NCI-H1436 treated with DMSO at 0.1 percent for 48 hours (cell line): Measurements from ENCODE around the gene RANBP1.

Source experiments
- DNase-seq: peaks from one replicate; lab custom pipeline; 2025; lab: John Stamatoyannopoulos, UW

The RANBP1 gene

GRCh38 chr22:20089226-20089976, 26.5 kb upstream of the RANBP1 start:
- DNase-seq: no peak

GRCh38 chr22:20089977-20090729, 25.8 kb upstream of the RANBP1 start:
- no peak for DNase-seq

DNA sequence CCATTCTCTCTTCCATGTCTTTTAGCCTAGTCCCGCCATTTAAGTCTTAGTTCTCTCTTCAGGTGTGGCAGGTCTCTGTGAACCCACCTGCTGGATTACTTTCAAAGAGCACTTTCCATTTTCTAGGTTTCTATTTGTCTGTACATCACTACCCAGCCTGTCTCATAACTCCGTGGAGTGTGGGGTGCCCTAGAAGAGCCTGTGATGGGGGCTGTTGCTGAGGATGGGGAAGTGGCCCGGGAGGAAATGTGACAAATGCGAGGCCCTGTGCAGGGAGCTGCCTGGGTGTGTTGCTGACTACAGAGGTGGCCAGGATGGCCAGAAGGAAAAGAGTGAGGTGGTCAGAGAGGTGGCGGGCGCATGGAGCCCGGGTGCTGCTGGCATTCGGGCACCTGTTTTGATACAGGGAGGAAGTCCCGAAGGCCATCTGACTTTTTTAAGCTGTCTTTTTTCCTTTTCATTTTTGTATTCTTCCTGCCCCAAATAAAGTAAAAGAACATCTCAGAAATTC, 25.1 kb upstream of the RANBP1 start:
- DNase-seq: no peak

DNA sequence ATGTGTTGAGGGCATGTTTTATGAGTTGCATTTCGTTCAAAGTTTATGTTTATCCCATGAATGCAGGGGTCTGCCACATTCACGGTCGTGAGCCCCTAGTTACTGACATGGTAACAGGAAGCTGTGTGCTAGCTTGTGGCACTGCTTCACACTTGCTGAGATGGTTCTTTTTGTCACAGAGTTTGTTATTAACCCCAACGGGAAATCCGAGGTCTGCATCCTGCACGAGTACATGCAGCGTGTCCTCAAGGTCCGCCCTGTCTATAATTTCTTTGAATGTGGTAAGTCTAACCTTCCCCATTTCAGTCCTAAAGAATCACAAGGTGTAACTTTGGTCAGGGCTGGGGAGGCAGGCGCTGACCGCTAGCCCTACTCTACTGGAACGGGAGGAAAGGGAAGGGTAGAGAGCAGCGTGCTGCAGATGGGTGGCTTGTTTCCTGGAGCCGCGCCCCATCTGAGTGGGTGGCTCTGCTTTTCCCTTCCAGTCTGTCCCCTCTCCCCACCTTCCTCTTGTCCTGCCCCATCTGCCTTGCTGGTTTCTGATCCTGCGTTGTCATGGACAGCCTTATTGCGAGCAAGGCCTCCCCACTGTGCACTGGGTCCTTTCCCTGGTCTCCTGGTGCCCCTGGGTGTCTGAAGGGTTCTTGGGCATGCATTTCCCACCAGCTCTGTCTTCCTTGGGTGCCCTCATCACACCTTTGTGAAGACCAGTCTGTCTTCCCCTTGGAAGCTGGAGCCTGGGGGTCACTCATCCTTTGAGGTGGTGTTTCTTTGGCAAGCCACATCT, 24.0 kb upstream of the RANBP1 start:
- no peak for DNase-seq

DNA sequence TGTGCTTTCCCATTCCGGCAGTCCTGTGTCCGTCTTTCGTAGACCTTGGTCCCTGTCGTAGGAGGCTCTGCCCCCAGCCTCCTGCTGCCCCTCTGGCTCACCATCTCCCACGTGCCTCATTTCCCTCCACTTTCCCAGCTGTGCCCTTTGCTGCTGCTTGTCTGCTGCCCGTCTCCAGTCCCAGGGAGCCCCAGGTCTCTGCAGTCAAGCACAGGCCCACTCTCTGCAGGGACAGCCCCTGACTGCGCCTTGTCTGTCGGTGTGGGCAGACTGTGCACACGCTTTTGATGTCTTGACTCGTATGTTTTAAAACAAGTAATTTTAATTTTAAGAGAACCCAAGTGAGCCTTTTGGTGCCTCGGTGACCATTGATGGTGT, 23.4 kb upstream of the RANBP1 start:
- DNase-seq: no peak

DNA sequence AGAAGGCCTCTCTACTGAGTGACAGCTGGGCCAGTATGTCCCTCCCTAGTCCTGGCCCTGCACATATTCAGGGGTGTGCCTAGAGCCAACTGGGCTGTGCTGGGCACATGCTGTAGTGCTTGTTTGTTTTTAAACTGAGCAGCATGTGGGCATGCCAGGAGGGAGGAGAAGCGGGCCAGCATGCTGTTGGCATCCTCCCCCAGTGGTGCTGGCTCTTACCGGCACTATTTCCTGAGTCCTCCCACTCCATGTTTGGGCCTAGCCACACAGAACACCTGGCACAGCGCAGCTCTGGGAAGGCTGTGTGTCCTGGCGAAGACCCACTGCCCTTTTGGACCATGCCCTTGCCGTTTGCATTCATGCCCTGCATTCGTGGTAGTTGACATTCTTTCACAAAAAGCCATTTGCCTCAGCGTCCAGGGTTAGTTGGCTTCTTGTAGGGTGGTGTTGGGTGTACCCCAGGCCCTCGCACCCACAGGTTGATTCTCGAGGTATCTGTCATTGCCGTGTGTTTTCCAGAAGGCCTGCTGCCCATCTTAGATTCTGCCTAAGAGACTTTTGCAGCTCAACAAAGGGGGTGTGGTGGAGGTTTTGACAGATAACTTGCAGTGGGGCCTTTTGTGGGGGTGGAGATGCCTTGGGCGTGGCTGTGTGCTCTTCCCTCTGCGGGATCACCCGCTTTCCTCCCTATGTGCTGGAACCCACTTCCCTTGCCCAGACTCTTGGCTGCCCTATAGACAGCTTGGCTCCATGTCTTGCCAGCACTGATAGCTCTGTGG, 22.3 kb upstream of the RANBP1 start:
- DNase-seq: no peak

DNA sequence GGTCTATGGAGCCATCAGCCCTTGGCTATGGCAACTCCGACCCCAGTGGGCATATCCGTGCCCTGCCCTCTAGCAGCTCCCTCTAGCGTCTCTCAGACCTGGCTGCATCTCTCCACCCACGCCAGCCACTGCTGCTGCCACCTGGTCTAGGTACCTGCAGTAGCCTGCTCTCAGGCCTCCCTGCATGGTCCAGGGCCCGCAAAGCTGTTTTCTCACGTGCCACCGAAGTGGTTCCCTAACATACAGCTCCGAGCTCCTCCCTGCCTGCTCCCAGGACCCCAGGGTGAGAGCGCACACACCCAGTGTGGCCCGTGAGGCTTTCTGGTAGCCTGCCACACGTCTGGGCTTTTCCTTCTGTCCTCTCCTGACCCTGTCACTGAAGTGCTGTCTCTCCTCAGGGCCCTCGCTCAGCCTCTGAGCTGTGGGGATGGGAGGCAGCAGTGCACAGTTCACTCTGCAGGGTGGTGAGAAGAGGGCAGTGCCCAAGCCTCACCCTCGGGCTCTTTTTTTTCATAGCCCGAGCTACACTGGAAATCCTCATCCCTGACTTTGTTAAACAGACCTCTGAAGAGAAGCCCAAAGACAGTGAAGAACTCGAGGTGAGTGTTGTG, 21.6 kb upstream of the RANBP1 start:
- DNase-seq: no peak

GRCh38 chr22:20095521-20095920, 20.4 kb upstream of the RANBP1 start:
- no peak for DNase-seq

GRCh38 chr22:20096574-20097420, 19.1 kb upstream of the RANBP1 start:
- no peak for DNase-seq

GRCh38 chr22:20099099-20099711, 16.7 kb upstream of the RANBP1 start:
- DNase-seq: no peak

DNA sequence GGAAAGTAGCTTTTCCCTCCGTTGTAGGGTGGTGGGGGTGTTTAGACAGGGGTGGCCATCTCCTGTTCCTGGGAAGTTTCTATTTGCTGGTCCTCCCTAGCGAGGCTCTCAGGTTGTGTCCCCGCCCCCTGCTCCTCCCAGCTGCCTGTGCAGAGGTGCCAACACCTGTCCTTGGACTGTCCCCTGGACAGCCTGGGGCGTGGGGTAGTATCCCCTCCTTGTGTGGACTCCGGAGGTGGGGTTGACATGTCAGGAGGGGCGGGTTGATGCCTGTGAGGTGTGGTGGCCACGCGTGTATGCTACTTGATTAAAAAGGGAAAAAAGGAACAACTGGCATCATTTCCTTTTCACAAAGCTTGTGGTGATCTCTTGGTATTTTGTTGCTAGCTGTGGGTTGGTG, 14.3 kb upstream of the RANBP1 start:
- DNase-seq: no peak

- no peak for DNase-seq
Measured at GRCh38 chr22:20102203-20102780, 13.6 kb upstream of the RANBP1 start.

- DNase-seq: no peak
Measured at GRCh38 chr22:20105456-20106204, 10.3 kb upstream of the RANBP1 start.

DNA sequence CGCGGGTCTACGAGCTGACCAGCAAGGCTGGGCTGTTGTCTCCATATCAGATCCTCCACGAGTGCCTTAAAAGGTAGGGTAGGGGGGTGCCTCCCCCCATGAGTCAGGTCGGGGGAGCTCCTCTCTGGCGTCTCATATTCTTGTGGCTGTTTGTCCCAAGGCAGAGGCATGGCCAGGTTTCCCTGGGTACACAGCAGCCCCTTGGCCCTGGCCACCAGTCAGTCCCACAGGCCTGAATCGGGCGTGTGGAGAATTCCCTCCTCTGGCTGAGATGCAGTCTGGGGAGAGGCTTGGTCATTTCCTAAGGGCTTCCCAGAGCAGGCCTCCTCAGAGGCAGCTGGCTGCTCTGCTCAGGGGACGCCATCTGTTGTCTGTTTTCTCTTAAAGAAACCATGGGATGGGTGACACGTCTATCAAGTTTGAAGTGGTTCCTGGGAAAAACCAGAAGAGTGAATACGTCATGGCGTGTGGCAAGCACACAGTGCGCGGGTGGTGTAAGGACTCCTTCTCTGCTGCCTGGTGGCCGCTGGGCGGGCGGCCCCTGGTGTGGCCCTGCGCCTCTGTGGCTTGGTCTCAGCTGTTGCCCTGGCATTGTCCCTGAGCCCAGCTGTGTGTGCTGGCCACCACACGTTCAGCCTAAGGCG, 9.6 kb upstream of the RANBP1 start:
- DNase-seq: no peak

GRCh38 chr22:20106849-20107237, 9.1 kb upstream of the RANBP1 start:
- DNase-seq: no peak

DNA sequence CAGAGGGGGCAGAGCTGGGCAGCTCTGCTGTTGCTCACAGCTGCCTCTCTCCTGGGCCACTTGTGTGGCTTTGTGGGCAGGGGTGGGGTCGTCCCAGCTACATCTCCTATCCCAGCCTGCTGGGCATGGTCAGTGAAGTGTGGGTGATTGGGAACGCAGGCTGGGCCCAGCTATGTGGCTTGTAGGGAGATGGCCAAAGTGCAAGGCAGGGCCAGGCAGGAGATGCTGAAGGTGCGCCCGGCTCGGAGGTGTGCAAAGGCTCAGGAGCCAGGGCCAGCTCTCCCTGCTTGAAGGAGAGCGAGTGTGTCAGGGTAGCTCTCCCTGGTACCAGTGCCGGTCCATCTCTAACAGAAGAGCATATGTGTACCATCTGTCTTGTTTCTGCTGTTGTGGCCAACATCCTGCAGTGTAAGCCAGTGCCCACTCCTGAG, 8.4 kb upstream of the RANBP1 start:
- DNase-seq: no peak

DNA sequence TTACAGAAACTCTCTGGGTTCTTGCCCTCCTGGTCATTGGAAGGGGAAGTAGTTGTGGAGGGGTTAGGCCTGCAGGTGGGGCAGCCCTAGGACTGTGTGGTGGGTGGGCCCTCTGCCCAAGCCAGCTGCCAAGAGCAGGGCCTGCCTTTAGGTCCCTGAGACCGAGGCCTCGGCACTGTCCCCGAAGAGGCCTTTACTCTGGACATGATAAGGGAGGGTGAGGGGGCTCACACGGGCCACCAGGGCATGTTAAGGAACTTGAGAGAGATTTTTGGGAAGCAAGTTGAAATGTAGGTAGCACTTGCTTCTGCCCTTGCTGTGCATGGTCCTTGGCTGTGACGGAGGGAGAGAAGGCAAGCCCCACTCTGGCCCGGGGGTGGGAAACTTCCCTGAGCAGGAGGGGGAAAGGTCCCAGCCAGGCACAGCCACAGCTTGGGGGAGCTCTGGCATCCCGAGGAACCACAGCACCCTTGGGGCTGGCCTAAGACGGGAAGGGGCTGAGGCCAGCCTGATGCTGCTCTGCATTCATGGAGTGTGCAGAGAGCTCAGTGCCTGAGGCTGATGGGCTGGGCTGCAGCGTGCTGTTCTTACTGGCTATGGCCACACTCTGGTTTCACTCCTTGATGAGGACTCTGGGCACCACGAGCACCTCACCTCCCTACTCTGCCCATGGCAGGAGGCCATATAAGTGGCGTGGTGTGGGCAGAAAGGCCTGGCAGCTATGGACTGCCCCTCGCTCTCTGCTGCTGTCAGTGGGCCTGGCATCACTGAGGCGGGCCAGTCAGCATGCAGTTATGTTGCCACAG, 7.8 kb upstream of the RANBP1 start:
- DNase-seq: no peak
